Neutrophil (primary cell): Measurements from ENCODE around the gene ZNF440.
"Not testable (repeated sequence)": the region's sequence is repeated elsewhere in the genome, so short reads cannot be mapped to it uniquely, and the experiment has no call there.

Source experiments
- H3K27ac ChIP-seq: fragments of 200-600 bp; sonication (generic); 2 replicates; pipeline ENCODE4 v1.5.1; 2016; ENCODE audit warnings: mild to moderate bottlenecking, moderate library complexity
- H3K27me3 ChIP-seq: fragments of 200-600 bp; sonication (generic); 2 replicates; pipeline ENCODE4 v1.6.0; 2016; ENCODE audit warnings: mild to moderate bottlenecking
- H3K36me3 ChIP-seq: fragments of 200-600 bp; sonication (generic); 2 replicates; pipeline ENCODE4 v1.5.1; 2017
- H3K4me1 ChIP-seq, 2 experiments: fragments of 200-600 bp in 1 of 2; sonication (generic) in 1 of 2; 1 replicate in 1 of 2; 2 replicates in 1 of 2; pipeline versions ENCODE4 v1.5.1 to v1.6.1; 2013 to 2016; ENCODE audit warnings: low read depth in 1 of 2, low read length in 1 of 2, mild to moderate bottlenecking in 1 of 2, moderate library complexity in 1 of 2; ENCODE audit not compliant: control insufficient read depth in 1 of 2, insufficient read depth in 1 of 2
- H3K4me3 ChIP-seq, 2 experiments: fragments of 200-600 bp in 1 of 2; sonication (generic) in 1 of 2; 1 replicate in 1 of 2; 2 replicates in 1 of 2; pipeline ENCODE4 v1.5.1; 2013 to 2016; ENCODE audit warnings: low read depth in 1 of 2, low read length in 1 of 2, mild to moderate bottlenecking in 1 of 2, moderate library complexity in 1 of 2
- H3K9me3 ChIP-seq: fragments of 200-600 bp; sonication (generic); 2 replicates; pipeline ENCODE4 v1.5.1; 2016
- CTCF ChIP-seq: fragments of 200-600 bp; sonication (generic); IDR thresholded peaks from 2 replicates; pipeline ENCODE4 v1.5.1; 2016; ENCODE audit warnings: antibody characterized with exemption

Gene ZNF440

DNA sequence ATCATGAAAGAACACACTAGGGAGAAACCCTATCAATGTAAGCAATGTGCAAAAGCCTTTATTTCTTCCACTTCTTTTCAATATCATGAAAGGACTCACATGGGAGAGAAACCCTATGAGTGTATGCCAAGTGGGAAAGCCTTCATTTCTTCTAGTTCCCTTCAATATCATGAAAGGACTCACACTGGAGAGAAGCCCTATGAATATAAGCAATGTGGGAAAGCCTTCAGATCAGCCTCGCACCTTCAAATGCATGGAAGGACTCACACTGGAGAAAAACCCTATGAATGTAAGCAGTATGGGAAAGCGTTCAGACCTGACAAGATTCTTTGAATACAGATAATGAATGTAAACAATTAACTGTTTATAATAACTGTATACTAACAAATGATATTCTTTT, 19.5 kb downstream of the ZNF440 start:
- Histone ChIP-seq H3K36me3 (peaks cover 15% of the 10 kb centered on the region), H3K4me1 (no peaks in the 10 kb centered on the region), H3K27ac (no peak overlapping the region), H3K9me3 (peaks cover 55% of the 10 kb centered on the region), H3K4me3 (no peak overlapping the region), H3K27me3 (no peaks in the 10 kb centered on the region)
- no peak for TF ChIP-seq CTCF

DNA sequence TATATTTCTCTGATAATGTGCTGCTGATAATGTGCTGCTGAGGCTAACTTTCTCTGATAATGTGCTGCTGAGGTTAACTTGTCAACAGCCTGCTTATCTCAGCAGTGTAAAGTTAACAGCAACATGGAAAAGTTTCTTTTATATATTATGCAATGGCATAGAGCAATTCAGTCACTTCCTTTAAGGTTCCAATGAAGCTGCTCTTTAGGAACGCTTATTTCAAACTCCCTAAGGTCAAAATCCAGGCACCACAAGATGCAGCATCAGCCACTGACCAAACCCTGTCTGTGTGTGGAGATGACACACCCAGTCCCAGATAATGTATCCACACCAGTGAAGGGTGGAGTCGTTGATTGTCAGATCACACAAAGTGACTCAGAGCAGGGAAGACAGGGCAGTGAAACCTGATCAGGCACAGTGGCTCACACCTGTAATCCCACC, 21.6 kb downstream of the ZNF440 start:
- Histone ChIP-seq H3K9me3 (peaks cover 37% of the 10 kb centered on the region), H3K36me3 (peaks cover 15% of the 10 kb centered on the region)
- H3K27ac ChIP-seq, H3K4me3 ChIP-seq, H3K27me3 ChIP-seq, H3K4me1 ChIP-seq: not testable (repeated sequence)

- Histone ChIP-seq H3K9me3 (no peaks in the 10 kb centered on the region), H3K36me3 (no peaks in the 10 kb centered on the region), H3K27me3 (no peaks in the 10 kb centered on the region), H3K27ac (no peak overlapping the region), H3K4me3 (no peak overlapping the region), H3K4me1 (peaks cover 4% of the 10 kb centered on the region in 2 experiments)
- no peak for TF ChIP-seq CTCF
These were observed 29.6 kb downstream of the ZNF440 start for GRCh38 chr19:11843722-11844121.

- not testable (repeated sequence) for H3K9me3 ChIP-seq, H3K36me3 ChIP-seq, H3K27me3 ChIP-seq
These were observed 33.5 kb downstream of the ZNF440 start for GRCh38 chr19:11847615-11848014.

GRCh38 chr19:11848200-11848593, 34.1 kb downstream of the ZNF440 start:
- no peaks in the 10 kb centered on the region for H3K27me3 ChIP-seq
- peak overlapping the region; percentile 77 for H3K27ac ChIP-seq
- H3K4me3 ChIP-seq = peak overlapping the region; percentile 63 to 75
- H3K4me1 ChIP-seq = peaks cover 11 to 17% of the 10 kb centered on the region in 2 experiments
- no peak for TF ChIP-seq CTCF
- H3K9me3 ChIP-seq = peaks cover 4% of the 10 kb centered on the region
- no peaks in the 10 kb centered on the region for H3K36me3 ChIP-seq

More at GRCh38 chr19:11847615-11848014, 33.5 kb downstream of the ZNF440 start:
- peaks cover 11 to 17% of the 10 kb centered on the region in 2 experiments for H3K4me1 ChIP-seq
- H3K4me3 ChIP-seq, H3K27ac ChIP-seq: not testable (repeated sequence)

- peak within 1 kb of the TSS; percentile 77 for H3K27ac ChIP-seq
- TF ChIP-seq CTCF = no peak
- H3K4me3 ChIP-seq = peak within 1 kb of the TSS; percentile 63 to 75
- H3K36me3 ChIP-seq = no peaks in the 10 kb centered on the region
- H3K4me1 ChIP-seq = peaks cover 11 to 17% of the 10 kb centered on the region in 2 experiments
- no peaks in the 10 kb centered on the region for H3K27me3 ChIP-seq
- H3K9me3 ChIP-seq = peaks cover 11% of the 10 kb centered on the region
These were observed 34.8 kb downstream of the ZNF440 start, which contains the start of gene ZNF439 for GRCh38 chr19:11848594-11849469. ZNF439 (plus strand) TSS chr19:11848726; CDS start chr19:11848868, 142 bp downstream.

DNA sequence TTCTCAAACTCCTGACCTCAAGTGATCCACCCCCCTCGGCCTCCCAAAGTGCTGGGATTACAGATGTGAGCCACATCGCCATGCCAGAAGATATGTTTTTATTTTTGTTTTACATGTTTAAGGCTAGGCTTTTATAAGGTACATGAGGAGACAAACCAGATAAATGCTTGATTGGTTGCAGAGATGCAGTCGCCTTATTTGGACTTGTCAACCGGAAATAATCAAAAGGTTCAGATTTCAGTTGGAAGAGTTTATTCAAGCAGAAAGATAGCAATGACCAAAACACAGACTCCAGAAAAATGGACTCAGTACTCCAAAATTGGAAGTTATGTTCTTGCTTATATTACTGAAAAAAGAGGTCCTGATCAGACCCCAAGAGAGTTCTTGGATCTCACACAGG, 36.2 kb downstream of the ZNF440 start:
- Histone ChIP-seq H3K4me1 (peaks cover 11 to 17% of the 10 kb centered on the region in 2 experiments), H3K9me3 (peaks cover 24% of the 10 kb centered on the region)
- not testable (repeated sequence) for H3K36me3 ChIP-seq, H3K27me3 ChIP-seq, H3K4me3 ChIP-seq, H3K27ac ChIP-seq
